Measurements from ENCODE around the gene TLN1.

TLN1 gene

GRCh38 chr9:35711501-35712428 lies 20.2 kb downstream of the TLN1 start:
- in situ Hi-C loops (cut with HindIII; ENCODE audit: low sequenced_read_pairs), result no loop called here

- in situ Hi-C loops (cut with HindIII; ENCODE audit: low sequenced_read_pairs), result no loop called here
Observed at GRCh38 chr9:35710818-35711500, 21.0 kb downstream of the TLN1 start.

GRCh38 chr9:35708146-35708545 lies 23.8 kb downstream of the TLN1 start:
- in situ Hi-C loops (cut with HindIII; ENCODE audit: low sequenced_read_pairs), result no loop called here

- in situ Hi-C loops (cut with HindIII; ENCODE audit: low sequenced_read_pairs), result no loop called here
Observed at GRCh38 chr9:35706951-35707350, 25.0 kb downstream of the TLN1 start.

GRCh38 chr9:35705836-35706430 lies 26.1 kb downstream of the TLN1 start:
- in situ Hi-C loops (cut with HindIII; ENCODE audit: low sequenced_read_pairs), result no loop called here

GRCh38 chr9:35705372-35705771 lies 26.6 kb downstream of the TLN1 start:
- in situ Hi-C loops (cut with HindIII; ENCODE audit: low sequenced_read_pairs), result no loop called here

- in situ Hi-C loops (cut with HindIII; ENCODE audit: low sequenced_read_pairs), result no loop called here
Observed at GRCh38 chr9:35703906-35704672, 27.9 kb downstream of the TLN1 start.

- in situ Hi-C loops (cut with HindIII; ENCODE audit: low sequenced_read_pairs), result no loop called here
Observed at GRCh38 chr9:35702696-35703095, 29.3 kb downstream of the TLN1 start.

GRCh38 chr9:35700942-35701341 lies 31.1 kb downstream of the TLN1 start:
- in situ Hi-C loops (cut with HindIII; ENCODE audit: low sequenced_read_pairs), result no loop called here

GRCh38 chr9:35700031-35700430 lies 32.0 kb downstream of the TLN1 start:
- in situ Hi-C loops (cut with HindIII; ENCODE audit: low sequenced_read_pairs), result no loop called here

GRCh38 chr9:35698231-35698630 lies 33.8 kb downstream of the TLN1 start:
- in situ Hi-C loops (cut with HindIII; ENCODE audit: low sequenced_read_pairs), result no loop called here

GRCh38 chr9:35697486-35697885 lies 34.5 kb downstream of the TLN1 start:
- in situ Hi-C loops (cut with HindIII; ENCODE audit: low sequenced_read_pairs), result no loop called here

GRCh38 chr9:35696520-35697215 lies 35.3 kb downstream of the TLN1 start:
- in situ Hi-C loops (cut with HindIII; ENCODE audit: low sequenced_read_pairs), result no loop called here

- in situ Hi-C loops (cut with HindIII; ENCODE audit: low sequenced_read_pairs), result no loop called here
Observed at GRCh38 chr9:35695943-35696401, 36.0 kb downstream of the TLN1 start.

- in situ Hi-C loops (cut with HindIII; ENCODE audit: low sequenced_read_pairs), result no loop called here
Observed at GRCh38 chr9:35691757-35692301, 40.2 kb downstream of the TLN1 start.

- in situ Hi-C loops (cut with HindIII; ENCODE audit: low sequenced_read_pairs), result no loop called here
Observed at GRCh38 chr9:35691334-35691650, 40.7 kb downstream of the TLN1 start.

- in situ Hi-C loops (cut with HindIII; ENCODE audit: low sequenced_read_pairs), result no loop called here
Observed at GRCh38 chr9:35690614-35691333, 41.2 kb downstream of the TLN1 start.

- in situ Hi-C loops (cut with HindIII; ENCODE audit: low sequenced_read_pairs), result no loop called here
Observed at GRCh38 chr9:35690294-35690613, 41.7 kb downstream of the TLN1 start.

GRCh38 chr9:35689542-35690293 lies 42.3 kb downstream of the TLN1 start, which contains the start of gene TPM2:
TPM2 (minus strand) TSS chr9:35689925; CDS start chr9:35689817, 108 bp downstream.
- in situ Hi-C loops (cut with HindIII; ENCODE audit: low sequenced_read_pairs), result no loop called here
